Uterus (tissue), 4 donors: ENCODE measurements around the gene RTEL1. TPM values are rescaled to one million over a fixed set of nuclear protein-coding genes. Genes with fewer than 3 reads are reported as not detected.

ENCODE experiments used
- DNase-seq, 2 donors: peaks; one replicate each; pipeline ENCODE4 v3.0.0-alpha.2; 2019 to 2020
- H3K27ac ChIP-seq, 2 donors: fragments of 200-600 bp; sonication (generic); 1 replicate in 1 of 2; 2 replicates in 1 of 2; pipeline ENCODE4 v1.5.1; 2016 to 2018
- H3K27me3 ChIP-seq, 2 donors: fragments of 200-600 bp; sonication (generic); one replicate each; pipeline ENCODE4 v1.5.1; 2018 to 2019; ENCODE audit warnings: control low read depth in 1 of 2
- H3K36me3 ChIP-seq, 2 donors: fragments of 200-600 bp; sonication (generic); one replicate each; pipeline ENCODE4 v1.5.1; 2019; ENCODE audit warnings: control low read depth in 1 of 2
- H3K4me1 ChIP-seq, 2 donors: fragments of 200-600 bp; sonication (generic); one replicate each; pipeline ENCODE4 v1.5.1; 2018 to 2019; ENCODE audit warnings: control low read depth in 1 of 2
- H3K4me3 ChIP-seq, 2 donors: fragments of 200-600 bp; sonication (generic); 1 replicate in 1 of 2; 2 replicates in 1 of 2; pipeline ENCODE4 v1.5.1; 2018 to 2019; ENCODE audit warnings: mild to moderate bottlenecking in 1 of 2
- H3K9me3 ChIP-seq, 2 donors: fragments of 200-600 bp; sonication (generic); one replicate each; pipeline ENCODE4 v1.5.1; 2019; ENCODE audit warnings: control low read depth in 1 of 2
- CTCF ChIP-seq, 4 experiments: fragments of 200-600 bp in 2 of 4; fragments of 450-650 bp in 2 of 4; sonication (generic) in 2 of 4; IDR thresholded peaks; one replicate each; pipeline ENCODE4 v1.5.1; 2016 to 2019; ENCODE audit warnings: antibody characterized with exemption in 4 of 4, mild to moderate bottlenecking in 2 of 4, moderate library complexity in 1 of 4
- POLR2A ChIP-seq, 2 donors: fragments of 450-650 bp; IDR thresholded peaks; one replicate each; pipeline ENCODE4 v1.6.1; 2016; ENCODE audit warnings: antibody characterized with exemption in 2 of 2, mild to moderate bottlenecking in 1 of 2, moderate library complexity in 1 of 2
- intact Hi-C: fragments of 100-400 bp; cut with DNase I; formaldehyde crosslinking; loops from one replicate; pipeline ENCODE4 v1.15.1; 2023; ENCODE audit warnings: low total_unique reads
- total RNA-seq, 4 donors: library from RNA; depleted of rRNA in 3 of 4; stranded (reverse); fragments of >200 nt in 3 of 4; gene quantifications; one replicate each; pipeline versions ENCODE4 v1.1.0 to v1.2.4, GENCODE V29; 2014 to 2023
- donor health status: DM: yes; HTN: yes; CAD: no.

The RTEL1 gene
- total RNA-seq, 4 donors from 2014 or later = 17.4 to 56.5 (median 26.6) TPM

- TF ChIP-seq POLR2A (IDR thresholded peaks at IDR 0.05) = no peak
- no peak for TF ChIP-seq CTCF (IDR thresholded peaks at IDR 0.05)
- Histone ChIP-seq H3K27me3 (no peaks in the 10 kb centered on the region), H3K4me3 (no peak overlapping the region), H3K9me3 (no peaks in the 10 kb centered on the region), H3K36me3 (no peaks in the 10 kb centered on the region), H3K27ac (peak overlapping the region; percentile 82 to 86), H3K4me1 (peaks cover 3 to 20% of the 10 kb centered on the region in 2 donors)
- peak; percentile 76 to 78 for DNase-seq
- intact Hi-C loops = no loop called here
Observed at GRCh38 chr20:63682384-63683139, 24.4 kb downstream of the RTEL1 start.

GRCh38 chr20:63685269-63686026 lies 27.3 kb downstream of the RTEL1 start:
- H3K36me3 ChIP-seq = no peaks in the 10 kb centered on the region
- TF ChIP-seq POLR2A (IDR thresholded peaks at IDR 0.05) (no peak), CTCF (IDR thresholded peaks at IDR 0.05) (no peak)
- no peaks in the 10 kb centered on the region for H3K9me3 ChIP-seq
- intact Hi-C loops = no loop called here
- H3K4me1 ChIP-seq = peaks cover 3 to 20% of the 10 kb centered on the region in 2 donors
- no peak for DNase-seq
- no peaks in the 10 kb centered on the region for H3K27me3 ChIP-seq
- peak overlapping the region; percentile 66 to 79 for H3K27ac ChIP-seq
- no peak overlapping the region for H3K4me3 ChIP-seq

GRCh38 chr20:63686094-63686491 lies 28.0 kb downstream of the RTEL1 start:
- intact Hi-C loops = no loop called here
- Histone ChIP-seq H3K27ac (peak overlapping the region; percentile 66 to 79), H3K9me3 (no peaks in the 10 kb centered on the region), H3K4me3 (no peak overlapping the region), H3K27me3 (no peaks in the 10 kb centered on the region), H3K4me1 (peaks cover 3 to 20% of the 10 kb centered on the region in 2 donors), H3K36me3 (no peaks in the 10 kb centered on the region)
- no peak for TF ChIP-seq CTCF (IDR thresholded peaks at IDR 0.05)
- no peak for TF ChIP-seq POLR2A (IDR thresholded peaks at IDR 0.05)
- no peak for DNase-seq

- H3K4me1 ChIP-seq = peaks cover 3 to 20% of the 10 kb centered on the region in 2 donors
- H3K4me3 ChIP-seq = no peak overlapping the region
- H3K9me3 ChIP-seq = no peaks in the 10 kb centered on the region
- H3K36me3 ChIP-seq = no peaks in the 10 kb centered on the region
- intact Hi-C loops = no loop called here
- DNase-seq = peak; percentile 69 to 79
- H3K27ac ChIP-seq = peak overlapping the region; percentile 66 to 79
- H3K27me3 ChIP-seq = no peaks in the 10 kb centered on the region
- TF ChIP-seq POLR2A (IDR thresholded peaks at IDR 0.05) (peak in 1 of 2 donors; percentile 16), CTCF (IDR thresholded peaks at IDR 0.05) (peak in 1 of 4 experiments; percentile 4)
Observed at GRCh38 chr20:63686492-63687321, 28.6 kb downstream of the RTEL1 start.
